GM23338 (cell line): ENCODE data around the gene ERAP2. TPM values are rescaled to one million over a fixed set of nuclear protein-coding genes. Genes with fewer than 3 reads are reported as not detected.

ENCODE experiments used
- ATAC-seq: fragments of 200-7000 bp; cut with Tn5 transposase; 3 replicates; pipeline ENCODE4 v1.9.1; 2020
- DNase-seq: peaks from one replicate; pipeline ENCODE4 v3.0.0-alpha.2; 2015; ENCODE audit warnings: low spot score
- H2AFZ ChIP-seq: fragments of 200-600 bp; sonication (generic); 2 replicates; pipeline ENCODE4 v1.8.0; 2016; ENCODE audit warnings: antibody characterized with exemption, mild to moderate bottlenecking, moderate library complexity
- H3F3A ChIP-seq: fragments of 200-600 bp; sonication (generic); replicated peaks from 2 replicates; pipeline ENCODE4 v1.8.0; 2017; ENCODE audit warnings: antibody characterized with exemption, mixed run types, low read depth
- H3K27ac ChIP-seq: fragments of 200-600 bp; sonication (generic); 2 replicates; pipeline ENCODE4 v1.6.1; 2016; ENCODE audit warnings: low read depth
- H3K27me3 ChIP-seq: fragments of 200-600 bp; sonication (generic); 2 replicates; pipeline ENCODE4 v1.8.0; 2016; ENCODE audit warnings: mild to moderate bottlenecking, mixed run types, moderate library complexity; ENCODE audit not compliant: insufficient read depth
- H3K36me3 ChIP-seq: fragments of 200-600 bp; sonication (generic); 2 replicates; pipeline ENCODE4 v1.8.0; 2016; ENCODE audit warnings: mild to moderate bottlenecking; ENCODE audit not compliant: insufficient read depth
- H3K4me1 ChIP-seq: fragments of 200-600 bp; sonication (generic); 2 replicates; pipeline ENCODE4 v1.8.0; 2016; ENCODE audit warnings: mild to moderate bottlenecking, moderate library complexity; ENCODE audit not compliant: insufficient read depth
- H3K4me2 ChIP-seq: fragments of 200-600 bp; sonication (generic); 2 replicates; pipeline ENCODE4 v1.7.1; 2017; ENCODE audit warnings: mixed run types
- H3K4me3 ChIP-seq: fragments of 200-600 bp; sonication (generic); 2 replicates; pipeline ENCODE4 v1.6.1; 2016; ENCODE audit warnings: mixed run types
- H3K79me2 ChIP-seq: fragments of 200-600 bp; sonication (generic); replicated peaks from 2 replicates; pipeline ENCODE4 v1.8.0; 2017; ENCODE audit warnings: mild to moderate bottlenecking; ENCODE audit not compliant: insufficient read depth
- H3K9me2 ChIP-seq: fragments of 200-600 bp; sonication (generic); 2 replicates; pipeline ENCODE4 v1.8.0; 2017; ENCODE audit not compliant: insufficient read depth
- H4K20me1 ChIP-seq: fragments of 200-600 bp; sonication (generic); replicated peaks from 2 replicates; pipeline ENCODE4 v1.8.0; 2017; ENCODE audit warnings: mild to moderate bottlenecking; ENCODE audit not compliant: insufficient read depth
- H3K27ac Mint-ChIP-seq: 2 replicates; pipeline ENCODE4 v1.8.0; 2020; ENCODE audit warnings: inconsistent platforms, mild to moderate bottlenecking, moderate library complexity, mixed read lengths
- H3K27me3 Mint-ChIP-seq: 3 replicates; pipeline ENCODE4 v1.8.0; 2022; ENCODE audit warnings: low read depth, mild to moderate bottlenecking, moderate library complexity, mixed read lengths, inconsistent platforms; ENCODE audit not compliant: insufficient read depth, poor library complexity
- H3K36me3 Mint-ChIP-seq: 3 replicates; pipeline ENCODE4 v1.8.0; 2021; ENCODE audit warnings: low read depth, mild to moderate bottlenecking, inconsistent platforms, moderate library complexity, mixed read lengths
- H3K4me1 Mint-ChIP-seq: 3 replicates; pipeline ENCODE4 v1.8.0; 2020; ENCODE audit warnings: mild to moderate bottlenecking, inconsistent platforms, mixed read lengths
- H3K4me3 Mint-ChIP-seq: 3 replicates; pipeline ENCODE4 v1.8.0; 2021; ENCODE audit warnings: moderate library complexity, mild to moderate bottlenecking, inconsistent platforms, mixed read lengths
- H3K9me3 Mint-ChIP-seq: 3 replicates; pipeline ENCODE4 v1.8.0; 2020; ENCODE audit warnings: moderate library complexity, mild to moderate bottlenecking, inconsistent platforms, mixed read lengths
- CREB1 ChIP-seq: fragments of 250-450 bp; sonication (Bioruptor Pico); IDR thresholded peaks from 2 replicates; pipeline ENCODE4 v1.5.0; 2020; ENCODE audit warnings: low read depth, mild to moderate bottlenecking, moderate library complexity
- CTCF ChIP-seq, 2 experiments: fragments of 200-600 bp in 1 of 2; sonication (generic) in 1 of 2; conservative IDR thresholded peaks; 2 replicates each; pipeline versions ENCODE4 v1.5.1 to v1.6.1; 2016 to 2017; ENCODE audit warnings: antibody characterized with exemption in 2 of 2, low read depth in 2 of 2, mild to moderate bottlenecking in 2 of 2, moderate library complexity in 1 of 2
- ETS1 ChIP-seq: IDR thresholded peaks from 2 replicates; pipeline ENCODE4 v1.6.1; 2016; ENCODE audit warnings: antibody characterized with exemption
- EZH2 ChIP-seq: fragments of 200-600 bp; sonication (generic); IDR thresholded peaks from one replicate; pipeline ENCODE4 v1.8.0; 2017; ENCODE audit warnings: antibody characterized with exemption, mild to moderate bottlenecking, low read depth; ENCODE audit not compliant: unreplicated experiment
- EZH2phosphoT487 ChIP-seq: fragments of 200-600 bp; sonication (generic); IDR thresholded peaks from one replicate; pipeline ENCODE4 v1.8.1; 2018; ENCODE audit warnings: antibody characterized with exemption; ENCODE audit not compliant: unreplicated experiment
- JUNB ChIP-seq: IDR thresholded peaks from one replicate; pipeline ENCODE4 v1.6.1; 2016; ENCODE audit warnings: antibody characterized with exemption; ENCODE audit not compliant: unreplicated experiment
- NANOG ChIP-seq: IDR thresholded peaks from 2 replicates; pipeline ENCODE4 v1.6.1; 2016; ENCODE audit warnings: antibody characterized with exemption, borderline replicate concordance
- POLR2AphosphoS5 ChIP-seq: IDR thresholded peaks from 2 replicates; pipeline ENCODE4 v1.6.1; 2016; ENCODE audit warnings: antibody characterized with exemption, low read depth
- REST ChIP-seq: IDR thresholded peaks from one replicate; pipeline ENCODE4 v1.6.1; 2018; ENCODE audit warnings: antibody characterized with exemption; ENCODE audit not compliant: unreplicated experiment
- STAT1 ChIP-seq: IDR thresholded peaks from one replicate; pipeline ENCODE4 v1.6.1; 2016; ENCODE audit warnings: antibody characterized with exemption; ENCODE audit not compliant: unreplicated experiment
- ZNF114 ChIP-seq: fragments of 250-450 bp; sonication (Bioruptor Pico); IDR thresholded peaks from 2 replicates; pipeline ENCODE4 v1.5.0; 2020; ENCODE audit warnings: mild to moderate bottlenecking, moderate library complexity
- ZNF331 ChIP-seq: fragments of 250-450 bp; sonication (Bioruptor Pico); IDR thresholded peaks from 2 replicates; pipeline ENCODE4 v1.5.0; 2020; ENCODE audit warnings: low read depth, mild to moderate bottlenecking, moderate library complexity
- ZNF462 ChIP-seq: fragments of 250-450 bp; sonication (Bioruptor Pico); IDR thresholded peaks from 2 replicates; pipeline ENCODE4 v1.5.0; 2020; ENCODE audit warnings: mild to moderate bottlenecking, moderate library complexity
- polyA plus RNA-seq: library from polyadenylated mRNA; unstranded; fragments of >200 nt; fragmentation: Nextera tagmentation; extraction: Ambion mirVana; gene quantifications from 2 replicates; pipeline ENCODE4 v1.2.1, GENCODE V29; 2016
- total RNA-seq: library from RNA; depleted of rRNA; stranded (reverse); fragments of >200 nt; shearing (Covaris generic); gene quantifications from 2 replicates; pipeline ENCODE4 v1.2.3, GENCODE V29; 2014

The ERAP2 gene
- total and polyA plus RNA-seq, 2 experiments from 2014 or later = 0.73 TPM; not detected in 1

- H3K36me3 ChIP-seq = no peaks in the 10 kb centered on the region
- DNase-seq (no peak), ATAC-seq (no peak)
- no peaks in the 10 kb centered on the region for H3K79me2 ChIP-seq
- Mint-ChIP-seq H3K4me1 (no peaks in the 10 kb centered on the region), H3K27me3 (no peaks in the 10 kb centered on the region), H3K36me3 (no peaks in the 10 kb centered on the region), H3K9me3 (no peaks in the 10 kb centered on the region), H3K4me3 (no peak overlapping the region), H3K27ac (no peak overlapping the region)
- no peaks in the 10 kb centered on the region for H3F3A ChIP-seq
- no peaks in the 10 kb centered on the region for H3K4me1 ChIP-seq
- no peaks in the 10 kb centered on the region for H3K27me3 ChIP-seq
- no peaks in the 10 kb centered on the region for H4K20me1 ChIP-seq
- no peak overlapping the region for H3K4me3 ChIP-seq
- no peak overlapping the region for H3K27ac ChIP-seq
- TF ChIP-seq POLR2AphosphoS5 (no peak), JUNB (no peak), ZNF331 (CRISPR knock-in tag) (no peak), CREB1 (CRISPR knock-in tag) (no peak), EZH2phosphoT487 (no peak), ETS1 (no peak), CTCF (conservative IDR thresholded peaks at IDR 0.05; ENCODE audit: low read depth in 2 of 2) (no peak), STAT1 (no peak), EZH2 (no peak), NANOG (no peak), REST (no peak), ZNF114 (CRISPR knock-in tag) (no peak), ZNF462 (CRISPR knock-in tag) (no peak)
- H3K4me2 ChIP-seq = no peak overlapping the region
- H3K9me2 ChIP-seq = no peaks in the 10 kb centered on the region
- H2AFZ ChIP-seq = no peak overlapping the region
These were observed 7.6 kb downstream of the ERAP2 start for GRCh38 chr5:96883871-96884270.
